Stimulated activated CD8-positive, alpha-beta memory T cell treated with anti-CD3 and anti-CD28 coated beads, Interleukin-2, amount 100 ng/mL, for 48 hours (primary cell): Measurements from ENCODE around the gene NECTIN4.
A peak's percentile ranks its signal among the peaks of the same experiment; 100 is the strongest.
"Not testable (repeated sequence)": the region's sequence is repeated elsewhere in the genome, so short reads cannot be mapped to it uniquely, and the experiment has no call there.

Experiments
- DNase-seq, 2 donors: peaks; one replicate each; pipeline ENCODE4 v3.0.0-alpha.2; 2020; ENCODE audit warnings: low read depth in 2 of 2

Gene NECTIN4

DNA sequence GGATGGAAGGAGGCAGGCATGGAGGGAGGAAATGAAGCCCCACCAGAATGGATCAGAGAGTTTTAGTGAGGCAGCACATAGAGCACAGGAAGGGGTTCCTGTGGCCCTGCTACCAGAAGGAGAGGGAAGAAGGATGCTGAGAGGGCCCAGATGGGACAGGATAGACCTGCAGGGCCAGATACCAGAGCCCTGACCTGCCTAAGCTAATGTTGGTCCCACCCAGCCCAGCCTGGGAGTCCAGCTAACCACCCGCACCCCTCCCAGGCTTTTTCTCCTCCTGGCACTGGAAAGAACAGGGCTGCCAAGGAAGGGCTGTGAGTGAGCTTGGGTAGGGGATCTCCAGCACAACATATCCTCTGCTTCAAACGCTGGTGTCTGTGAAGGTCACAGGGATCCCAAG lies 6.9 kb downstream of the NECTIN4 start:
- DNase-seq: no peak

DNA sequence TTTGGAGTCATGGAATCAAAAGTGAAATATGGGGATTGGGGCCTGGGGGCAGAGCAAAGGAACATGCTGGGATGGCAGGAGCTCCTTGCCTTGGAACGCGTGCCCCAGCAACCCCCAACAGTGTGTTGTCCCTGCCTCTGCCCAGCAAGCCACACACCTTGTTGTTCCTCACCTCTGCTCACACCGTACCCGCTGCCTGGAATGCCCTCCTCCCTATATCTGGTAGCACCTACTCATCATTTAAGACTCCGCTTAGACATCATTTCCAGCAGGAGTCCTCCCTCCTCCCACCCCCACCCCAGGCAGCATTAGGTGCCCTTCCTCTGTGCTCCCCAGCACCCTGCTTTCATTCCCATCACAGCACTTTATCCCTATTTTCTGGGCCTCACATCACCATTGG lies 7.8 kb downstream of the NECTIN4 start:
- no peak for DNase-seq

DNA sequence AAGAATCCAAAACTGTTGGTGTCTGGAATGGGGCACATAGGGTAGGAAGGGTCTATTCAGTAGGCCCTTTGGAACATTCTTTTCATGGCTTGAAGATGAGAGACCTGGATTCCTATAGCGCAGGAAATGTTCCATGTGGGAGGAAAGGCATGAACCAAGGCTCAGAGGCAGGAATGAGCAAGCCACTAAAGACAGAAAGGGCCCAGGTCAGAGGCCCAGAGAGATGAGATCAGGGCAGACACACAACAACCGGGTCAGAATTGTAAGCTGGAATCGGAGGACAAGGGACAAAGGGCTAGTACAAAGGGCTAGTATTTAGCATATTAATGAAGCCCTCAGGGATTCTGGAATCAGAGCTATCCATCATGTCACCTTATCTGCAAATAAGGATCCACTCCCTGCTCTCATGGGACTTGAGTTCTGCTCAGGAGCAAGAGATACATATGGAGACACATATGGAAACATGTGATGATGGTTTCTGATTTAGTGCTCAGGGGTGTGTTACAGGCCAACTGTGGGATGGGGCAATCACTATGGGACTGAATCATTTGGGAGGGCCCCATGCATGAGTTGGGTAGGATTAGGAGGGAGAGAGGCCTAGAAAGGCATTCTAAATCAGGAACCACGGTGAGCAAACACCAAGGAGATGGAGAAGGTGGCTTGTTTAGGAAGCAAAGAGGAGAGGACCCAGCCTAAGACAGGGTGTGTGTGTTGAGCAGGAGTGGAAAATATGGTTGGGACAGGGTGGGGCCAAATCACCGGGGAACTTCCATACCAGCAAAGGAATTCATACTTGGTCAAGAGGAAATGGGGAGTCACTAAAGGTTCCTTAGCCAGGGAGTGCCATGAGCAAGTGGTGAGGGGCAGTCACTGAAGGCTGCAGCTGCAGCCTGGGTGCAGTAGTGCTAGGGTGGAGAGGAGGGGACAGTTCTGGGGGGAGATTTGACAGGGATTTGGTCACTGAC lies 8.6 kb downstream of the NECTIN4 start:
- DNase-seq: no peak

DNA sequence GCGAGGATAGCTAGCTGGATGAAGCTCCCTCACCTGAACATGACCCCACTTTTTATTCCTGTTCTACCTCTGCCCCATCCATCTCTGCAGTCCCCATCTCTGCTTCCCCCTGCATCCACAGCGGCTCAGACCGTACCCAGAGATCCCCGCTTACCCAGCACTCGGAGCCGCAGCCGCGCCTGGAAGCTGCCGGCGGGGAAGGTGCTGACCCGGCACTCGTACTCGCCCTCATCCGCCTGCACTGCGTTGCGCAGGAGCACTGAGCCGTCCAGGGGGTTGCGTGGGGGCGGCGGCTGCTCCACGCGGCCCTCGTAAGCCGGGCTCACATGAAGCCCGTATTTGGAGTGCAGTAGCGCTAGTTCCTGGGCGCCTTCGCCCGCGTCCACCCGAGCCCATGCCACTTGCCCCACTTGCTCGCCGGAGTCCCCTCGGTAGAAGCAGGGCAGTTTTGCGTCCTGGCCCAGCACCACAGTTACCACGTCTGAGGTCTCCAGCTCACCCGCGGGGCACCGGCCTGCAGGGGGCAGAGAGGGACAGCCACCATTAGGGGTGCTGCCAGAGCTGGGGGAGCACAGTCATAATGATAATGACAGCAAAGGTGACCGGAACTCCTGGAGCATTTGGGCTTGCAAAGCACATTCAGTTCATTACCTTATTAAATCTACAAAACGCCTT lies 9.8 kb downstream of the NECTIN4 start:
- no peak for DNase-seq

DNA sequence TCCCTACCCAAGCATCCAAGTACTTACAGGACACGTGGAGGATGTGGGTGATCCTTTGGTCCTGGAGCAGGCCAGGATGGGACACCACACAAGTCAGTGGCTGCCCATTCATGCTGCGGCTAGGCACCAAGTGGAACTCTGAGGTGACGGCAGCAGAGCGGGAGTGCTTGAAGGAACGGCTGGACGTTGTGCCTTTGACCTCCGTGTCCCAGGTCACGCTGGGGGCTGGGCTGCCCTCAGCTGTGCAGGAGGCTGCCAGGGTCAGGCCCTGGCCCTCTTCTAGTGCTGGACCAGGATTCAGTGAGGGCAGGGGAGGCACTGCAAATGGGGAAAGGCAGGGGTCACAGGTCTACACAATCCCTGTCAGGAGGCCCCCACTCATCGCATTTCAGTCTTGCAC lies 11.9 kb downstream of the NECTIN4 start:
- no peak for DNase-seq

DNA sequence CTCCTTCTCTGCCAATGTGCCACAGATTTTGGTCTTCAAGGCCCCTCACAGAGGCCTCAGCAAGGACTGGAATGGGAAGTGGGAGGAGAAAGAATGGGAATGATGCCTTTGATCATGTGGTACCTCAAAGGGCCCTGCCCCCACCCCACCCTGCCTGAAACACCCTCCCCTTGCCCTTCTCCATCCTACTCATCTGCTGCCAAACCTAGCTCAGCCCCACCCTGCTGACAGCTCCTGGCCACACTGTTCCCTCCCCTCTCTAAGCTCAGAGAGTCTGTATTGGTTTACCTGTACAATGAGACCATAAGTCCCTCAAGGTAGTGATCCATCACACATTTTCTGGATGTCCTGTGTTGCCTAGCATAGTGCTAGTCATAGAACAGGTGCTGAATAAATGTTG lies 12.9 kb downstream of the NECTIN4 start:
- no peak for DNase-seq

DNA sequence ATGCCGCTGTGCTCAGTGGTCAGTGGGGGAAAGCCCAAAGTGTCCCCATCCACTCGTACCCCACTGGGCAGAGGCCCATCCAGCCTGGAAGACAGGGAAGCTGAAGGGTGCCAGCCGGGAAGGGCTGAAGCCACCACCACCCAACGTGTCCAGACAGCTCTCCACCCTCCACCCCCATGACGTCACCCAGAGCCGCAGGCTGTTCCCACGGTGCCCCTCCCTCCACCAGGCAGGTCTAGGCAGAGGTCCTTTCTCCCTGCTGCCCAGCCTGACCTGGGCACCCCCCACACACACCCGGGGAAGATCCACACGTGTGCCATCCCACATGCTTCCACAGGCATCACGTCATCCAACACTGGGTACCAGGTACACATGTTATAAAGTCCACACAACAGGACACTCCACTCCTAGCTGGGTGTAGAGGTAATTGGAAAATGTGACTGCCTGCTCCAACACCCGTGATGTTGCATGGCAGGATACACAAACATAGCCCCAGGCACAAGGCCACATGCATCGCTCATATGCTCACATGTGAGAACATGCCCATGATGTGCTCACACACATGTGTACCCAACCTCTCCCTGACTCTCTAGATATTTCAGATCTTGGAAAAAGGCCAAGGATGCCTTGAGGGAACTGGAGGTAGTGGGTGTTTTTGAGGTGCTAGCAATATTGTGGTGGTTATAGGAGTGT lies 14.5 kb downstream of the NECTIN4 start:
- DNase-seq: no peak

DNA sequence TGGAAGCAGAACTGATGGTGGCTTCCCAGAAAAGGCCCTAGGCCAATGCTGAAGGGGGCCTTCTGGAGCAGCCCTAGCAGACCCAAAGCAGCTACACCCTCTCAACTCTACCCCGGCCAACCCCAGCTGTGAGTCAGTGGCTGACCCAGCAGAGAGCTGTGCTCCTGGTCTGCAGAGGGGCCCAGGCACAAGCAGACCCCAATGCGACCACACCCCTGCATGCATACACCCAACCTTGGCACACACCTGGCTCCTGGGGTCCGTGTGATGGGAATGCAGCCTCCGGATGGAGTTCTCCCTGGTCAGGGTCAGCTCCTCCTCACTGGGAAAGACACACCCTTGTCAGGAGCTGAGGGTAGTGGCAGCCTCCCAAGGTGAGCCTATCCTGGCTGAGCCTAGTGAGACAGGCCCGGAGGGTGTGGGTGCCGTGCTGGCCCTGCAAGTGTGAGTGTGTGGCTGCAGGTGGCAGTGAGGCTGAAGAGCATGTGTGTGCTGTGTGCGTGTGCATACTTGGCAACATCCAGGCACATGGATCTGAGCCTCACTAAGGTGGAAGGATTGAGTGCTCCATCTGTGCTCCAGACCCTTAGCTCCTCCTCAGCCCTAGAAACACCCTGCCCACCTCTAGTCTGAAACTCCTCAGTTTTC lies 15.8 kb downstream of the NECTIN4 start:
- DNase-seq: no peak

DNA sequence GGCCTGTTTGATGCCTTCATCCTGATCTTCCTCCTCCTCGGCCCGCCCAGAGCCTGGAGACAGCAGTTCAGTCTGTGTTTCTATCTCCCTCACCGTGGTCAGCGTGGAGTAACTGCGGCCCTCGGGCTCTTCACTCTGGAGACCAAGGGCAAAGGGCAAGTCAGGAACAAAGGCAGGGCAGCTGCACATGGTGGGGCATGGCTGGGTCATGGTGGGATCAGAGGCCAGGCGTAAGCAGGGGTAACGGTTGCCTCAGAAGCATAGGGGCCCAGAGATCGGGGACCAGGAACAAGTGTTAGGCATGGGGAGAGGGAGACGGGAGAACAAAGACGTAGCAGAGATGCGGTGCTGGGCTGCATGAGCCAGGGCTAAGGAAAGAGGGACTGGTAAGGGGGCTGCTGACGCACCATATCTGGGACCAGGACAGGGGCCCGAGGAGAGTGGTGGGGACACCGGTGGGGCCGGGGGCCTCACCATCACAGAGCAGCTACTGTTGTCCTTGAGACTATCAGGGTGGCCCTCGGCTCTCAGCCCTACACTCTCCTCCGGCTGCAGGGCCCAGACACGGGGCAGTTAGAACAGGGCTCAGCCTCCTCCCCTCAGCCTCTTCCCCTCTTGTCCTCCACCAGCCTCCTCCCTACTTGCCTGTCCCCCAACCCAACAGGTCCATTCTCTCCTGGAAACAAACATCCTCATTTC lies 16.5 kb downstream of the NECTIN4 start:
- DNase-seq: no peak

DNA sequence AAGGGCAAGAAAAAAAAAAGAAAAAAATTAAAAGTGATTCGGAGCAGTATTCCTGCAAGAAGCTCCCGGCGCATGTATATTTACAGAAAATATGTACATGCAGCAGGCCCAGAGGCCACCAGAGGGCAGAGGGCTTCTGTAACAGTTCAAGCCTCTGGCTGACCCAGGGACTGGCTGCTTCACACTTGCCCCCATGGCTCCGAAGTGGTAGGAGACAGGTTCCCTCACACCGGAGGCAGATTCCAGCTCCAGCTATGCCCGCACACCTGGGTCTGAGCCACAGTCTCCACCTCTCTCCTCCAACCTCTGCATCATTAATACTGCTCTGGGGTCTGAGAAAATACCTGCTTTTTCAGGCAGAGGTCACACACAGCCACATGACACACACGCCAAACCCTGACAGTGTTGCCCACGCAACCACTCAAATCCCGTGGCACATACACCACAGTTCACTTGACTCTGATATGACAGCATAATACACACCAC lies 17.4 kb downstream of the NECTIN4 start:
- peak in 1 of 2 donors; percentile 36 for DNase-seq

DNA sequence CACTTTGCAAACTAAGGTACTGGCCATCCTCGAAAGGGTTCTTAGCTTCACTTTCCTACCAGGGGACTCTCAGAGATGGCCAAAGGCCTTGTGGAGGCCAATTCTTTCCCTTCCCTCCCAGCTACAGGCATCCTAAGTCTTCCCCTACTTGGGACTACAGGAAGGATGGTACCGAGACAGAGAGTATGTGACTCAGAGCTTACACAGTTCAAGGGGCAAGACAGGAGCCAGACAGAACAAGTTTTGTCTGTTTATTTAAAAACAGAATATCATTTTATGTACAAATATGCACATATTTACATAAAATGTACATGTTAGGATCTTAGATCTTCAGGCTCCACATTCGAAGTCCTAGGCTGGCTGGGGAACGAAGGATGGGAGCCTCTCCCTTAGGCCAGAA lies 18.6 kb downstream of the NECTIN4 start:
- DNase-seq: no peak

DNA sequence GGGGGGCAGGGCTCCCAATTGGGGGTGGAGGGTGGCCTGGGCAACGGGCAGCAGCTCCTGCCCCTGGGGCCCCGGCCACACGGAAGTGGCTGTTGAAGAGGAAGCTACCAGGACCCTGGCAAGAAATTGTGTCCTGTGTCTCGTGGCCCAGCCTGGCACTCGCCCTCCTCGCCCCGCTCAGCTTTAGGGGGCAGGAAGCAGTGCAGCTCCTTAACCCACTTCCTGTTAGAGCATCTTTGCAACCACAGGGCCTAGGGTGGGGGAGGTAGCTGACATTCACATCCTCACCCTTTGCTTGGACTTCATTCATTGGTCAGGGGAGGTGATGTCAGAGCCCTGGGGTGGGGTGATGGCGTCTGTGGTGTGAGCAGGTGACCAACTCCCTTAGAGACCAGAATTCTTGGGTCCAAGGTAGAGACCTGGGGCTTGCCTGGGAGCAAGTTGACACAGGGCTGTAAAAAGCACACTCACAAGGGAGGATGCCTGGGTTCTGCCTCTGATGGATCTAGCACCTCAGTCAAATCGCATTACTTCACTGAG lies 19.6 kb downstream of the NECTIN4 start, which contains the start of gene ARHGAP30:
ARHGAP30 (minus strand) TSS at position 161 of the 540 bp plus-strand sequence. CDS start 267 bp downstream, outside the sequence.
- peak; percentile 72 for DNase-seq

DNA sequence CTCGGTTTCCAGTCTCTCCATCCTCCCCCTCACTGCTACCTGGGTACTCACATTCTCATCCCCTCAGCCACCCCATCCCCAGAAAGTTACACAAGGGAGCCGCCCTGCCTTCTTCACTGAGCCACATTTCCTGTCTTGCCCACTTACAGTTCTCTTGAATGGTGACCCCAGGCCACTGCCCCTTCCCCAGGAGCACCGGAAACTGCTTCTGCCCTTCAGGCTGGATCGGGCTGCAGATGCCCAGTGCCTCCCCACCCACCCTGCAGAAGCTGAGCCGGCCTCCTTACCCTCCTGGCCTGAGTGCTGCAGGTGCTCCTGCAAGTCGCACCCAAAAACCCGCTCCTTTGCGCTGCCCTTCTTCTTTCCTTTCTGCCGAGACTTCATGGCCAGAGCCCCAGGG lies 20.1 kb downstream of the NECTIN4 start:
- DNase-seq: no peak

DNA sequence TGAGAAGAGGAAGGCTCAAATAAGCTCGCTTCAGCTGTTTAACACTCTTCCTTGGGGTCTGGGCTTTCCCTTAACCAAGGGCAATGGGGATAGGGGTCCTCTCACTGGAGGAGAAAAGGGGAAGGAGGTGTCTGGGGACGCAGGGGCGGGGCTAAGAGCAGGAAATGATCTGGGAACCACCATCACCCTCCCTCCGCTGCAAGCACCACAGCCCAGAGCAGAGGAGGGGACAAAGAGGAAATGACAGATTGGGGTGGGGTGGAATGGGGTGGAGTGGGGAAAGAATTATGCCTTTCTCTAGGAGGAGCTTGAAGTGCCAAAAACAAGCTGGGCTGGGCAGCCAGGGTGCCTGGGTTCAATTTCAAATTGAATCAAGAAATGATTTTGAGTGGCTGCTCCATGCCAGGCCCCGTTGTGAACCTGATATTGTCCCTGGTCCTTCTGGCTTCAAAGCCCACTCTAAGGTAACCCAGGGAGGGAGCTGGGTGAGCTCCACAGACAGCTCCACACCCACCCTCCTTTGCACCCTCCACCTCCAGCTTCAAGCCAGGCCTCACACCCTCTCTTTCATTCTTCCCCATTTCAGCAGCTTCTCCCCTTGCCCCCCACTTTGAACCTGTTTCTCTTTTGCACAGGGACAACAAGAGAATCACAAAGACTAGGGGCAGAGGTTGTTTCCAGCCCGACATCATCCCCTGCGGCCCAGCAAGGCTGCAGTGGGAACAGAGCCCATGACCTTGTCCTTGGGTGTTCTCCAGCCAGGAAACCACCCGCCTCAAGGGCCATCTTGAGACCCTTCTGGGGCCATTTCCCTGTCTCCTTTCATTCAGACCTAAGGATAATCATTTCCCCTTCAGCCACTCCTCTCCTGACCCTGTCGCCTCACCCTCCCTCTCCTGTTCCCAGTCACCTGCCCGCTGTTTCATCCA lies 20.8 kb downstream of the NECTIN4 start:
- peak; percentile 68 to 77 for DNase-seq

DNA sequence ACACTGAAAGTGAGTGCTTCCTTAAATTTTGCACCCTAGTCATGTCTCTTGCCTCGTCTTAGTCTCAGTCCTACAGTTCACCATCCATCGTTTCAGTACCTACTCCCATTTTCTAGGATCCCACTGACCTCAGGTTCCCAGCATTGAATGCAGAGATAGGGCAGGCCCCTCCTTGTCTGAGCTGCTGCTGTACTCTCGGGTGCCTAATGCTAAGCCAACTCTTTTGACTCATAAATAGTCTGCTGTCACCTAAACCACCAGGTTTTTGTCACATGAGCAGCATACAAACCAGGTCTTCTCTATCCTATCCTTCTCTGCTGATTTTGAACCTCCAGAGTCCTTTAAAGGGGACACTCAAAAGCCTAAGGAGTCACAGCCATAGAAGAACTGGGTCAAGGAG lies 22.7 kb downstream of the NECTIN4 start:
- no peak for DNase-seq

DNA sequence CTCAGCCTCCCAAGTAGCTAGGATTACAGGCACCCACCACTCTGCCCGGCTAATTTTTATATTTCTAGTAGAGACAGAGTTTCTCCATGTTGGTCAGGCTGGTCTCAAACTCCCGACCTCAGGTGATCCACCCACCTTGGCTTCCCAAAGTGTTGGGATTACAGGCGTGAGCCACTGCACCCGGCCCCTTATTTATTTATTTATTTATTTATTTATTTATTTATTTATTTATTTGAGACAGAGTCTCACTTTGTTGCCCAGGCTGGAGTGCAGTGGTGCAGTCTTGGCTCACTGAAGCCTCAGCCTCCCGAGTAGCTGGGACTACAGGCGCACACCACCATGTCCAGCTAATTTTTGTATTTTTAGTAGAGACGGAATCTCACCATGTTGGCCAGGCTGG lies 23.7 kb downstream of the NECTIN4 start:
- DNase-seq: not testable (repeated sequence)

DNA sequence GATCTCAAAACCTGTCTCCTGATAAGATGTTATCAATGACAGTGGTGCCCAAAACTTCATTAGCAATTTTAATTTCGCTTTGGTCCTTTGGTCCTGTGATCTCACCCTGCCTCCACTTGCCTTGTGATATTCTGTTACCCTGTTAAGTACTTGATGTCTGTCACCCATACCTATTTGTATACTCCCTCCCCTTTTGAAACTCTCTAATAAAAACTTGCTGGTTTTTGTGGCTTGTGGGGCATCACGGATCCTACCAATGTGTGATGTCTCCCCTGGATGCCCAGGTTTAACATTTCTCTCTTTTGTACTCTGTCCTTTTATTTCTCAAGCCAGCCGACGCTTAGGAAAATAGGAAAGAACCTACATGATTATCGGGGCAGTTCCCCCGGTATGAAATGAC lies 25.4 kb downstream of the NECTIN4 start:
- DNase-seq: not testable (repeated sequence)

DNA sequence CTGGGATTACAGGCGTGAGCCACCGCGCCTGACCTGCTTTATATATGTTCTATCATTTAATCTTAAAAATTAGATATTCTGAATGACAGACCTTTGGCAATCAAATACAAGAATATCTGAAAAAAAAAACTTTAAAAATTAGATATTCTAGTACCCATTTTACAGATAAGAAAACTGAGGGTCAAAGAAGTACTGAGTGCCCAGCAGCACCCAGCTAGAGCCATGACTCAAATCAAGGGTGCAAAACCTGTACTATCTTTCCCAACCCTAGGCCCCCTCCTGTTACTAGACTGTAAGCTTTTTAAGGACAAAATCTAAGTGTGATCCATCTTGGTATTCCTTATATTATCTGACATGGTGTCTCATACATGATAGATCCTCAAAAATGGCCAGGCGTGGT lies 27.9 kb downstream of the NECTIN4 start:
- DNase-seq: no peak

DNA sequence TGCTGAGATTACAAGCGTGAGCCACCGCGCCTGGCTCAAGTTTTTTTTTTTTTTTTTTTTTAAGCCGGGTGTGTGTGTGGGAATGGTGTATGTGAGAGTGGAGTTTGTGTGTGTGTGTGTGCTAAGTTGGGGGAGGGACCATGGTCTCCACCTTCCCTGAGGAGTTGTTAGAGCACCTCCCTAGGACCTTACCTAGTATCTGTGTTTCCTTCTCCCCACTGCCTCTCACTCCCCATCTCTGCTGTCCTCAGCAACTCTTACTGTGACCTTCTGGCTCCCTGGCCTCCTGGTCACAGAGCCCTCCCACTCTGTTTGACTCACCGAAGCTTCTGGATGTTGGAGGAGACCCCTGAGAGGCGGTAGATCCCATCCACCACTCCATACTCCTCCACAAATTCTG lies 30.1 kb downstream of the NECTIN4 start:
- DNase-seq: no peak

DNA sequence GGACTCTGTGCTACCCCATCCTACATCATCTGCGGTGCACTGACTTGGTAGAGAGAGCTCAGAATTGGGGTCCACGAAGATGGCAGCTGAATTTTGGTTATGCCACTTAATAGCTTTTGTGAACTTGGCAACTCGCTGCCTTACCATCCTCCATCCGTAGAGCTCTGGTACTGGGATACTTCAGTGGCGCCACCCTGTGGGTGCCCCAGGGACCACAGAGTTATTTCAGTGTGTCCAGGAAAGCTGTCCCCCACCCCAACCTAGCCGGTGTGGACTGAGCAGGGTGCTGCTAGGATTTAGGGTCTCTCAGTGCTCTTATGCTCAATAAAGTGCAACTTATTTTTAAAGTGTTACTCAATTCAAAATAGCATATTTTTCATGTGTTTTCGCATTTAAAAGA lies 34.6 kb downstream of the NECTIN4 start:
- DNase-seq: no peak
